NCI-H187 (cell line): ENCODE measurements around the gene TPK1.

Experiments
- DNase-seq, 2 experiments: peaks; one replicate each; lab custom pipeline; 2025; lab: John Stamatoyannopoulos, UW

Gene TPK1

DNA sequence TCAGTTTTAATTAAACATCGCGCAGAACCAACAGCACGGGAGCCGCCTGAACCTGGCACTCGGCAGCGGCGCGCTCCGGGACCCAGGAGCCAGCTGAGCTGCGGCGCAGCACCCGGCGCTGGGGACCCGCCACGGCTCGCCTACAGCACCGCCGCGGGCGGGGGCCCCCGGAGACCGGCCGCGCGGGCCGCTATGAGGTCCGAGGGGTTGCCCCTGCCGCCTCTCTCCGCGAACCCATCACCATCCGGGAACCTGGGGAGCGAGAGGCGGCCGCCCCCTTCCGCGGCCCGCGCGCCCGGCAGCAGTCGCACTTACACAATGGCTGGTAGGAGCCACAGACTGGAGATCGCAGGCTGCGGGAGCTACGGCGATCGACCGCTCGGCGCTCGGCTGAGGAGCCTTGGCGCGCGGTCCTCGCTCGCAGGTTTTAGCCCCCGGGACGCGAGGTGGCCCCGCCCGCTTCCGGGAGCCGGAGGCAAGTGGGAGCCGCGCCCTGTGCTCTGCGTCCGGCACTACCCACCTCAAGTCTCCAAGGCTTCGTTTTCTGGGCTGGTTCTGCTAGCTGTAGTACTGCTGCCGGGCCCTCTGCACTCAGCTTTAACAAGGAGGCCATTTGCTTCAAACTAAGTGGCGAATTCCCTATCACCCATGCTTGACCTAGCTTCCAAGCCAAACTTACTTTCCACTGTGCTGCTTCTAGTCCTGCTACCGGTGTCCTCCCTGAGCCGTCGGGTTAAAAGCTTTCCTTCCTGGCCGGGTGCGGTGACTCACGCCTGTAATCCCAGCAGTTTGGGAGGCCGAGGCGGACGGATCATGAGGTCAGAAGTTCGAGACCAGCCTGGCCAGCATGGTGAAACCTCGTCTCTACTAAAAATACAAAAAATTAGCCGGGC is at the start of gene TPK1:
TPK1 (minus strand) TSS at position 402 of the 893 bp plus-strand sequence. CDS start 451 bp downstream, outside the sequence.
- DNase-seq, result peak; percentile 56 to 75

DNA sequence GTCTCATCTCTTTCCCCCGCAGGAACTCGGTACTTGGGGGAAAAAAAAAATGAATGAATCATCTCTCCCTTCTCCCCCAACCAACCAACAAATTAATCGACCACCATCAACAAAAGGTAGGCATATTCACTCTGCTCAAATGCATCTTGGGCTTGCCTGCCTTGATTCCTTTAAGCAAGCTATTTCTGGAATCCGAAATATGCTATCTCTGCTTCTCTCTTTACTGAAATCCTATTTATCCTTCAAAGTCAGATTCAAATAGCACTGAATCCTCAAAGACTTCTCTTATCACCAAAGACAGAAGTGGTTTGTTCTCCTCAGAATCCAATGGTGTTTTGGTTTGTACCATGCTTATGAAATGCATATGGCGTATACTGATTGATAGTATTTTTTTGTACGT is 49.6 kb upstream of the TPK1 start:
- no peak for DNase-seq

- DNase-seq, result no peak
These were observed 49.0 kb upstream of the TPK1 start for GRCh38 chr7:144884896-144885295.

GRCh38 chr7:144873316-144873845 is 37.5 kb upstream of the TPK1 start:
- DNase-seq, result no peak

DNA sequence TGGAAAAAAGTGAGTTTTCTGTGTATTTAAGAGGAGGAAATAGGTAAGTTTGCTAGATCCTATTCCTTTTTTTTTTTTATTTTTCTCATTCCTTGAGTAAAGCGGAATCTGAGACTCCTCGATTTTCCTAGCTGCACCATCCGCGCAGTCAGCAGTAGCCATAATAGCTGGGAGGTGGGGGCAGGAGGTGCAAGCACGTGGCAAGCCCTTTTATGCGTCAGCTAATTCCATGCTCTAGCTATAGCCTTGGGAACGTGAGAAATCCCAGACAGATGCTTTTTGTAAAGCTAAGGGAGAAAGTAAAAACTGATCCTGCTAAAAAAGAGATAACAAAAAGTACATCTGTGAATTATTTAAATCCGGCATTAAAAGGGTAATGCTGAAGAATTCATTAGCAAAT is 33.2 kb upstream of the TPK1 start:
- DNase-seq, result no peak

- DNase-seq, result no peak
These were observed 30.3 kb upstream of the TPK1 start for GRCh38 chr7:144866189-144866588.

DNA sequence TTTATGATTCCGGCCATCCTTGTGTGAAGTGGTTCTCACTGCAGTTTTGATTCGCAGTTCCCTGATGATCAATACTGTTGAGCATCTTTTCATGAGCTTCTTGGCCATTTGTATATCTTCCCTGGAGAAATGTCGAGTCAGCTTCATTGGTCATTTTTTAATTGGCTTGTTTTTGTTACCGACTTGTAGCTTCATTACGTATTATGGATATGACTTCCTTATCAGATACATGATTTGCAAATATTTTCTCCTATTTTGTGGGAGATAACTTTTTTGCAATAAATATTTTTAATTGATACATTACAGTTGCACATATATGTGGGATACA is 27.4 kb upstream of the TPK1 start:
- DNase-seq, result no peak

GRCh38 chr7:144862612-144863319 is 26.9 kb upstream of the TPK1 start:
- DNase-seq, result no peak

GRCh38 chr7:144859739-144860138 is 23.9 kb upstream of the TPK1 start:
- DNase-seq, result no peak

- DNase-seq, result no peak
These were observed 21.6 kb upstream of the TPK1 start for GRCh38 chr7:144857463-144857862.

DNA sequence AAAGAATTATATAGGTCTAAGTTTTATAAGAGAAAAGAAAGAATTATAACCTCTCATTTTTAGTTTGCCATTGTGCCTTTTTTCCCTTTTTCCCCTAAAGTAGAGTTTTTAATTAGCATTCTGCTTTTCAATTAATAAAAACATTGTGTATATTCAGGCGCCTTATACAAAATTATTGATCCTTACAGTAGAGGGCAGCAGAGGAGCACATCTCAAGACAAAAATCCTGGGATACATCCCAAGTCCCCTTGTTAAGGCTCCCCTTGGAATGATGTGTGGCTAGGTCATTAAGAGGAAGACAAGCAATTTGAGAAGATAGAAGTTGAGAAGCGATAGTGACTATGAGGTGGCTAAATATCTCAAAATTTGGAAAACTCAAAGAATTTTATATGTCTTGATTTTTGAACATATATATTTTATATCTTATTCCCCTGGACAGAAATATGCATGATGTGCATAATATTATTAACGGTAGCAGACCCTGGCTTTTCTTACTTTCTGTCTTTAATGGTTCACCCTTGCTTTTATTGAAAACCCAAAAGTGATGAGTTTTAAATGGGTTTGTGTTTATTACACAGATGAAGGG is 19.1 kb upstream of the TPK1 start:
- DNase-seq, result no peak

DNA sequence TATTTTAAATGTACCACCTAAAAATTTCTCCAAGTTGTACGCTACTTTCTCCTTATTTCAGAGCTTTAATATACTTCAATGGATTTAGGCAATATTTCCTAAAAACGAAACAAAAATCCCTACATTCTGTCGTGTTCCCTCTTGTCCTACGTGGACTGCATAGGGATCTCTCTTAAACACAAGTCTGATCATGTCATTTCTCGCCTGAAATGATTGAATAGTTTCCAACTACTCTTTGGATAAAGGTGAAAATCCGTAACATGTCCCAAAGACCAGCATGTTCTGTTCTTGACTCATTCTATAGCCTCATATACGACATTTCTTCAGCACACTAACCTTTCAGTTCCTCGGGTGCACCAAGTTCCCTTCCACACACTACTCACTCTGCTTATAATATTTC is 17.7 kb upstream of the TPK1 start:
- no peak for DNase-seq

- DNase-seq, result no peak
These were observed 12.2 kb upstream of the TPK1 start for GRCh38 chr7:144848078-144848477.

DNA sequence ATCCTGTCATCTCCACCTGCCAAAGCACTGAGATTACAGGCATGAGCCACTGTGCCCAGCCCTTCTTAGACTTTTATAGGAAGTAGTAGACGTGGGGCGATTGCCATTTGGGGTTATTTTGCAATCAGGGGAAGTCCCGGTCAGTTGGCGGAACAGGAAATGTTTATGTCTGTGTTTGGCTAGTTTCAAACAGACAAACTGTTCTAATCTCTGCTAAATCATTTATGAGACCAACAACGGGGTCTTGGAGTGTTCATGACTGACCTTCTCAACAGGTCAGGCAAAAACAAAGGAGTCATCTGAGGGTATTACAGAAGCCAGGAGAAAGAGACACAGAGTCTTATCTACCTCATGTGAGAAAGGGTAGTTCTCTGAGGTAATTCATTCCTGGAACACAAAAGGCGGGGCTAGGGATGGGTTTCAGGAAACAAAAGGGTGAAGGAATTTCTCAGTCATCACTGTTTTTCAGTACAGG is 6.6 kb upstream of the TPK1 start:
- no peak for DNase-seq

- no peak for DNase-seq
These were observed 641 bp upstream of the TPK1 start for GRCh38 chr7:144836545-144836842.

GRCh38 chr7:144835155-144835611 is 670 bp downstream of the TPK1 start:
- peak in 1 of 2 experiments; percentile 16 for DNase-seq

DNA sequence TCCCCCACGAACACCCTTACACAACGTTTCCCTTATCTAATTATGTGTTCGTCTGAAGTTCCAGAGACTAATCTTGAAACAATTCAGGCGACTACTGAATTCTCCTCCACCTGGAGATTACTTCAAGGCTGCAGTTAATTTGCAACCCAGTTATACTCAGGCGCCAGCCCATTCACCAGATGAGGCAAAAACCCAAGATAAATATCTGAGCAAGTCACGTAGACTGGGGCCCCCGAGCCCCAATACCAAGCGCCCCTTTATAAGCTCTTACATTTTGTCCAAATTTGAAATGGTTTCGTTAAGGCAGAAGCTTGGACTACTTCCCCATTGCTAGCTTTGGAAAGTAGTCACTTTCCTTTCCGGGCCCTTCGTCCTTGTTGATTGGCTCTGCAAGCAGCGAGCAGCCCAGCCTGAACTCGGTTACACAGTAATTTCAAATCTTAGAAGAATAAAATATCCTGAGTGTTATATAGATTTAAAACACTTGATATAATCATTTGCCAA is 1.2 kb downstream of the TPK1 start:
- DNase-seq, result no peak

DNA sequence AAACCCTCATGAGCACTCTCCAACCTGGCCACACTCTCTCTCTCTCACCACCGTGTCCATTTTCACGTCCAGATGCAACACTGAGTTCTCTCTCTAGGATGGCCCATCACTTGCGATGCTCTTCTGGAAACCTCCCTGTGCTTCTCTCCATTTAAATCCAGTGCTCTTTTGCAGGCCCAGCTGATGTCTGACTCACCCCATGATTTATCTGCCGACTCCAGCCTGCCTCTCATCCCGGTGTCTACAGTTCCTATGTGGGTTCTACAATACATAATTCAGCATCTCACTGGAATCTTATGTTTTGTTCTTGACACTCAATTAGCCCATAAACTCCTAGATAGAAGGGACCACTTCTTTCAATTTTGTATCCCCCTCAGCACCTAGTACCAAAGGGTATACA is 5.0 kb downstream of the TPK1 start:
- DNase-seq, result no peak

DNA sequence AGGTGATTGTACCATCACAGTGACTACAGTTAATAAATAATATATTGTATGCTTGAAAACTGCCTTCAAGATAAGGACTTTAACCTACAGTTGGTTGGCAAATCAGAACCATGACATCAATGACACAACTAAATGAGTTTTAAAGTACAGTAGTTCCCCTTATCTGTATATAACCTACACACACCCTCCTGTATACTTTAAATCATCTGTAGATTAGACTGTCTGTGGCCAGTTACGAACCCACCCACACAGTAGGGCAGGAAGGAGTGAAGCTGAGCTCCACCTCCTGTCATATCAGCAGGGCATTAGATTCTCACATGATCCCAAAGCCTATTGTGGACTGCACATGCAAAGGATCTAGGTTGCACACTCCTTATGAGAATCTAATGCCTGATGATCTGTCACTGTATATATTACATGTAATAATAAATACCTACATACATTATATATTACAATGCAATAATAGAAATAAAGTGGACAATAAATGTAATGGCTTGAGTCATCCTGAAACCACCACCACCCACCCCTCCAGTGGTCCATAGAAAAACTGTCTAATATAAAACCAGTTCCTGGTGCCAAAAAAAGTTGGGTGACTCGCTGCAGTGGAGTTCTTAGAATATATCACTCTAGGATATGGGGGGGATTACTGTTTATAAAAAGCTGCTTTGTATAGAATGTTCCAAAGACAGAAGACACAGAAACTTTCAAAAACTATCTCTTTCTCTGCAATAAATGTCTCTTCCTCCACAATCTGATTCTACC is 5.6 kb downstream of the TPK1 start:
- DNase-seq, result no peak

- DNase-seq, result no peak
These were observed 8.2 kb downstream of the TPK1 start for GRCh38 chr7:144827621-144828020.

DNA sequence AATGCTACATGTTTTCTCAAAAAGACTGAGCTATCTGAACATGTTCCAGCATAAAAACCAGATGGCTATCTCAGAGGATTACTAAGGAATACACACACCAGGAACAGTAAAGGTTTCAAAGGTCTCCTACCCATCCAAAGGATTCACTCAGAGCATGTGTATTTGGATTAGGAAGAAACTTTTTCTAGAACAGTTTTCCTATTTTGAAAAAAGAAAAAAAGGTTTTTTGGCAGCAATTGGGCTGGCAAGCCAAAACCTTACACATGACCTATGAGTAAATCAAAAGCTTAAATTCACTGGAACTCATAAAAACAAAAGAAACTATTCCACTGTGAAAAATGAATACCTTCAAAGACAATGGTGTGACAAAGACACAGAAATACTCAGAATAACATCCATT is 9.6 kb downstream of the TPK1 start:
- DNase-seq, result no peak

- no peak for DNase-seq
These were observed 11.5 kb downstream of the TPK1 start for GRCh38 chr7:144824360-144824759.
